ENCODE measurements around the gene ACSBG1.

Gene ACSBG1

DNA sequence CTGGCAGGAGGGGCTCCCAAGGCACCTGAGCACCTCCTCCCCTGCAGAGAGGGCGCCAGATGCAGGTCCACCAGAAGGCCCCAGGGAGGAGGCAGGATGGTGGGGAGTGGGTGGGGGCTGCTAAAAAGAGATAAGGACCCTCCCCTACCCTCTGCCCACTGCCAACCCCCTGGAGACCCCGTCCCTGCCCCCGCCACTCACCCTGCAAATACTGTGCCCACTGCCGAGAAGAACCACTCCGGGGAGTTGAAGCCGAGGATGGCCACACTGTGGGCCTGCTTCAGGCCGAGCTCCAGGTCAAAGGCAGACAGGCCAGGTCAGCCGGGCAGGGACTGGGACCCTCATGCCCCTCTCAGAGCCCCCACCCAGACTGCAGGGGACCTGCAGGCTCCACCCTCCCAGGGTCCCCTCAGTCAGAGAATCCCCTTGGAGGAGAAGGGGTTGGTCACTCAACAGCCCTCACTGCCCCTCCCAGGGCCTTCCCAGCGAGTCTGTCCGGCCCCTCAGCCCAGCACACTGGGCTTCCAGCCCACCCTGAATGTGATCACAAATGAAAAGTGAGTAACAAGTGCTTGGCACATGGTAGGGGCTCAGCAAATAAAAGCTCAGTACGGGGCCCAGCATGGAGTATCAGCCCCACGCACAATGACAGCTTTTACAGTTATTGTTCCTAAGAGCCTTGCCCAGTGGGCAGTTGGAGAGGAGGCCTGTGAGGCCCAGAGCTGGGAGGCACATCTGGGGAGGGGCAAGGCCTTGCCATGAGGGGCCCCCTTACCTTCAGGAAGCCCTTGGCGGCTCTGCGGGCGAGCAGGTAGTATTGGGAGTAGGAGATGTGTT, 40.4 kb downstream of the ACSBG1 start:
- no peak overlapping the region for H3K4me3 ChIP-seq (ENCODE audit: low read depth in 1 of 2, low read length in 2 of 2)
- no peaks in the 10 kb centered on the region for H3K27me3 ChIP-seq (ENCODE audit: control insufficient read depth in 1 of 2, insufficient read depth in 2 of 2, low read length in 2 of 2)
- no peaks in the 10 kb centered on the region for H3K9me3 ChIP-seq (ENCODE audit: control insufficient read depth in 1 of 2, low read length in 2 of 2)
- H3K4me1 ChIP-seq (ENCODE audit: control insufficient read depth in 1 of 2, insufficient read depth in 2 of 2, low read length in 2 of 2): no peaks in the 10 kb centered on the region
- no peak overlapping the region for H3K27ac ChIP-seq (ENCODE audit: low read depth, low read length)
- no peak overlapping the region for H3K9ac ChIP-seq (ENCODE audit: low read depth in 1 of 2, low read length in 2 of 2)
- H3K36me3 ChIP-seq (ENCODE audit: control insufficient read depth in 1 of 2, insufficient read depth in 2 of 2, low read length in 2 of 2): no peaks in the 10 kb centered on the region

DNA sequence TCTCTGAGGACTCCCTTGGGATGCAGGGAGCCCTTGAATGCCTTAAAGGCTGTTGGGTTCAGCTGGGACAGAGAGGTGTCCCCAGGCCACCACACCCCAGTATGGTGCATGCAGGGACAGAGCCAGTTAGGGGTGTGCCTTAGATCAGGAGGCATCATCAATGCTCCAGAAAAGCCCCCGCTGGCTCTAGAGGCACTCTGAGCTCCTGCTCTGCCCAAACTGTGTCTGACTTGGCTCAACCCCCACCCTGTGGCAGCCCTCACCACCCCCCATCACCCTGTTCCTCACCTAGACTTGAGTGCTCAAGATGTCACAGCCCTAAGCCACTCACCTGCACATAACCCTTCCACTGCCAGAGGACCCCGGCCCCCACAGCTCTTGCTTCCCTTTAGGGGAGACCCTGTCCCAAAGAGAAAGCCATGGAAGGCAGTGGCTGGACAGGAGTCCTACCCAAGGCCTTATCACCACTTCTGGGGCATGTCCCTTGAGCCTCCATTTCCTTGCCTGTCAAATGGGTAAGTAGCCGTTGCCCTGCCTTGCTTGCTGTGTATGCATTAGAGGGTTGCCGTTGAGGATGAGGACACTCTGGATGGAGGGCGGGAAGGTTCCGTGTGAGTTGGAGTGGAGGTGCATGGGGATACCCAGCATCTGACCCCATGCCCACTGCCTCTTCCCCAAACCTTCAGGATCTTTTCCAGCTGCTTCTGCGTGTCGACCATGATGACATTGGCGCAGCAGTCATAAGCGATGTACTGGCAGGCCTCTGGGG, 41.4 kb downstream of the ACSBG1 start:
- no peaks in the 10 kb centered on the region for H3K36me3 ChIP-seq (ENCODE audit: control insufficient read depth in 1 of 2, insufficient read depth in 2 of 2, low read length in 2 of 2)
- H3K27ac ChIP-seq (ENCODE audit: low read depth, low read length): no peak overlapping the region
- no peaks in the 10 kb centered on the region for H3K9me3 ChIP-seq (ENCODE audit: control insufficient read depth in 1 of 2, low read length in 2 of 2)
- H3K27me3 ChIP-seq (ENCODE audit: control insufficient read depth in 1 of 2, insufficient read depth in 2 of 2, low read length in 2 of 2): no peaks in the 10 kb centered on the region
- no peak overlapping the region for H3K9ac ChIP-seq (ENCODE audit: low read depth in 1 of 2, low read length in 2 of 2)
- no peak overlapping the region for H3K4me3 ChIP-seq (ENCODE audit: low read depth in 1 of 2, low read length in 2 of 2)
- H3K4me1 ChIP-seq (ENCODE audit: control insufficient read depth in 1 of 2, insufficient read depth in 2 of 2, low read length in 2 of 2): no peaks in the 10 kb centered on the region

- Histone ChIP-seq H3K27me3 (ENCODE audit: control insufficient read depth in 1 of 2, insufficient read depth in 2 of 2, low read length in 2 of 2) (no peaks in the 10 kb centered on the region), H3K27ac (ENCODE audit: low read depth, low read length) (no peak overlapping the region), H3K4me3 (ENCODE audit: low read depth in 1 of 2, low read length in 2 of 2) (no peak overlapping the region), H3K4me1 (ENCODE audit: control insufficient read depth in 1 of 2, insufficient read depth in 2 of 2, low read length in 2 of 2) (no peaks in the 10 kb centered on the region), H3K9ac (ENCODE audit: low read depth in 1 of 2, low read length in 2 of 2) (no peak overlapping the region), H3K36me3 (ENCODE audit: control insufficient read depth in 1 of 2, insufficient read depth in 2 of 2, low read length in 2 of 2) (no peaks in the 10 kb centered on the region), H3K9me3 (ENCODE audit: control insufficient read depth in 1 of 2, low read length in 2 of 2) (no peaks in the 10 kb centered on the region)
Observed at GRCh38 chr15:78182821-78183220, 51.5 kb downstream of the ACSBG1 start.

DNA sequence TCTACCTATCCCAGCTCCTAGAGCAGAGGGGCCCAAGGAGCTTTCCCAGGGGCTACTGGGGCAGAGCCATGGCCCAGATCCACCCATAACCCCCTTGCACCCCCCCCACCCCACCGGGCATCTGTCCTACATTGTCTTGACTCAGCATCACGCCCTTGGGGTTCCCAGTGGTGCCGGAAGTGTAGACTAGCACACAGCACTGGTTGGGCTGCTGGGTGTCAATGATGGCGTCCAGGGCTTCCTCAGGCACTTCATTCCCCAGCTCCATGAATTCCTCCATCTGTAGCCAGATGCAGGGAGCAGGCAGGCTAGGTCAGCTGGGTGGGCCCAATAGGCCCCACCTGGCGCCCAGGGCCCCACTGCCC, 52.0 kb downstream of the ACSBG1 start:
- Histone ChIP-seq H3K9me3 (ENCODE audit: control insufficient read depth in 1 of 2, low read length in 2 of 2) (no peaks in the 10 kb centered on the region), H3K27me3 (ENCODE audit: control insufficient read depth in 1 of 2, insufficient read depth in 2 of 2, low read length in 2 of 2) (no peaks in the 10 kb centered on the region), H3K4me1 (ENCODE audit: control insufficient read depth in 1 of 2, insufficient read depth in 2 of 2, low read length in 2 of 2) (no peaks in the 10 kb centered on the region), H3K27ac (ENCODE audit: low read depth, low read length) (no peak overlapping the region), H3K9ac (ENCODE audit: low read depth in 1 of 2, low read length in 2 of 2) (no peak overlapping the region), H3K4me3 (ENCODE audit: low read depth in 1 of 2, low read length in 2 of 2) (no peak overlapping the region), H3K36me3 (ENCODE audit: control insufficient read depth in 1 of 2, insufficient read depth in 2 of 2, low read length in 2 of 2) (no peaks in the 10 kb centered on the region)

DNA sequence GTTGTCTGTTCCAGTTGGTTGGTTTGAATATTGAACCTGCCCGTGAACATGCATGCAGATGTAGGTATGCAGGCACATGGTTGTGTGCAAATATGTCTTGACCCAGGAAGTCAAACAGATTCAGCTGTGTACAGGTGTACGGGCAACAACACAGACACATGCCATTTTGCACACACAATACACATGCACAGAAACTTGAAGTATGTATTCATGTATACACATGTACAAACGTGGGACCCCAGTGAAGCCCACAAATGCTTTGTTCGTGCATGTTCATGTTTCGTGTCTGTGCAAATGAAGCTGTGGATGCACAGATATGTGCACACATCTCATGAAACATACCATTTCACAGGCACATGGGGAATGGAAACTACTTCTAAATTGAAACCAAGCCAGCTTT, 54.5 kb downstream of the ACSBG1 start:
- no peak overlapping the region for H3K27ac ChIP-seq (ENCODE audit: low read depth, low read length)
- no peaks in the 10 kb centered on the region for H3K9me3 ChIP-seq (ENCODE audit: control insufficient read depth in 1 of 2, low read length in 2 of 2)
- H3K36me3 ChIP-seq (ENCODE audit: control insufficient read depth in 1 of 2, insufficient read depth in 2 of 2, low read length in 2 of 2): no peaks in the 10 kb centered on the region
- H3K27me3 ChIP-seq (ENCODE audit: control insufficient read depth in 1 of 2, insufficient read depth in 2 of 2, low read length in 2 of 2): no peaks in the 10 kb centered on the region
- no peak overlapping the region for H3K4me3 ChIP-seq (ENCODE audit: low read depth in 1 of 2, low read length in 2 of 2)
- no peaks in the 10 kb centered on the region for H3K4me1 ChIP-seq (ENCODE audit: control insufficient read depth in 1 of 2, insufficient read depth in 2 of 2, low read length in 2 of 2)
- no peak overlapping the region for H3K9ac ChIP-seq (ENCODE audit: low read depth in 1 of 2, low read length in 2 of 2)

- no peak overlapping the region for H3K9ac ChIP-seq (ENCODE audit: low read depth in 1 of 2, low read length in 2 of 2)
- H3K4me1 ChIP-seq (ENCODE audit: control insufficient read depth in 1 of 2, insufficient read depth in 2 of 2, low read length in 2 of 2): no peaks in the 10 kb centered on the region
- H3K4me3 ChIP-seq (ENCODE audit: low read depth in 1 of 2, low read length in 2 of 2): no peak overlapping the region
- H3K36me3 ChIP-seq (ENCODE audit: control insufficient read depth in 1 of 2, insufficient read depth in 2 of 2, low read length in 2 of 2): no peaks in the 10 kb centered on the region
- H3K27me3 ChIP-seq (ENCODE audit: control insufficient read depth in 1 of 2, insufficient read depth in 2 of 2, low read length in 2 of 2): no peaks in the 10 kb centered on the region
- H3K9me3 ChIP-seq (ENCODE audit: control insufficient read depth in 1 of 2, low read length in 2 of 2): no peaks in the 10 kb centered on the region
- no peak overlapping the region for H3K27ac ChIP-seq (ENCODE audit: low read depth, low read length)
Observed at GRCh38 chr15:78179286-78179840, 55.0 kb downstream of the ACSBG1 start.

DNA sequence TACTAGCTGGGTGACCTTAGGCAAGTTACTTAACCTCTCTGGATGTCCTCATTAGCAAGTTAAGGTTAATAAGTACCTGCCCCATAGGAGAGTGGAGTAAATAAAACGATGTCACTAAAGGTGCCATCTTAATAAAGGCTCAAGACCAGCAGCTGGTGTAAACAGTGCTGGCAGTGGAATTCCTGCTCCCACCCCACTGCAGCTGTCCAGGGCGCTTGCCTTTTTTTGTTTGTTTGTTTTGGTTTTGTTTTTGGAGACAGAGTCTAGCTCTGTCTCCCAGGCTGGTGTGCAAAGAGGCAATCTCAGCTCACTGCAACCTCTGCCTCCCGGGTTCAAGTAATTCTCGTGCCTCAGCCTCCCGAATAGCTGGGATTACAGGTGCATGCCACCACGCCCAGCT, 56.3 kb downstream of the ACSBG1 start:
- Histone ChIP-seq H3K4me3 (ENCODE audit: low read depth in 1 of 2, low read length in 2 of 2) (no peak overlapping the region), H3K36me3 (ENCODE audit: control insufficient read depth in 1 of 2, insufficient read depth in 2 of 2, low read length in 2 of 2) (peaks cover 6 to 7% of the 10 kb centered on the region in 2 donors), H3K9ac (ENCODE audit: low read depth in 1 of 2, low read length in 2 of 2) (no peak overlapping the region), H3K4me1 (ENCODE audit: control insufficient read depth in 1 of 2, insufficient read depth in 2 of 2, low read length in 2 of 2) (peaks cover 4 to 5% of the 10 kb centered on the region in 2 donors), H3K9me3 (ENCODE audit: control insufficient read depth in 1 of 2, low read length in 2 of 2) (no peaks in the 10 kb centered on the region), H3K27me3 (ENCODE audit: control insufficient read depth in 1 of 2, insufficient read depth in 2 of 2, low read length in 2 of 2) (no peaks in the 10 kb centered on the region), H3K27ac (ENCODE audit: low read depth, low read length) (no peak overlapping the region)

DNA sequence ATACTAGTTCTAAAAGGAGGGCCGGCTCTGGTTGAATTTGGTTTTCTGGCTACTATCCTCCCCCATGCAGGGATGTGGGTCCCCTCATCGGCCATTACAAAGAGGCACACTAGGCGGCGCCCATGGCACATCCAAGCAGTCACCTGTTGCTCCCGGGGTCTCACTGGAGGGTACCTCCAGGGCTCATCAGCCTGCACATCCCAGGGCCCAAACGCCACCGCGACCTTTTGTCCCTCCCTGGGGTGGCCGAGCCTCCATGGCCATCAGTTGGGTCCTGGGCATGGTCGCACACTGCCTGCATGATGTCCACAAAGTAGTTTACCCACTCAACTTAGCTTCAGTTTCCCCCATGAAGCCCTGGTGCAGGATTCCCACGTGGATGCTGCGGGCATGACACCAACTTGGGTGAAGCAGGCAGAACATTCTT, 56.9 kb downstream of the ACSBG1 start:
- Histone ChIP-seq H3K4me3 (ENCODE audit: low read depth in 1 of 2, low read length in 2 of 2) (no peak overlapping the region), H3K36me3 (ENCODE audit: control insufficient read depth in 1 of 2, insufficient read depth in 2 of 2, low read length in 2 of 2) (peaks cover 9 to 10% of the 10 kb centered on the region in 2 donors), H3K27ac (ENCODE audit: low read depth, low read length) (no peak overlapping the region), H3K27me3 (ENCODE audit: control insufficient read depth in 1 of 2, insufficient read depth in 2 of 2, low read length in 2 of 2) (no peaks in the 10 kb centered on the region), H3K4me1 (ENCODE audit: control insufficient read depth in 1 of 2, insufficient read depth in 2 of 2, low read length in 2 of 2) (peaks cover 4 to 5% of the 10 kb centered on the region in 2 donors), H3K9ac (ENCODE audit: low read depth in 1 of 2, low read length in 2 of 2) (no peak overlapping the region), H3K9me3 (ENCODE audit: control insufficient read depth in 1 of 2, low read length in 2 of 2) (no peaks in the 10 kb centered on the region)

- no peak overlapping the region for H3K27ac ChIP-seq (ENCODE audit: low read depth, low read length)
- H3K4me3 ChIP-seq (ENCODE audit: low read depth in 1 of 2, low read length in 2 of 2): no peak overlapping the region
- peaks cover 26 to 30% of the 10 kb centered on the region in 2 donors for H3K36me3 ChIP-seq (ENCODE audit: control insufficient read depth in 1 of 2, insufficient read depth in 2 of 2, low read length in 2 of 2)
- H3K27me3 ChIP-seq (ENCODE audit: control insufficient read depth in 1 of 2, insufficient read depth in 2 of 2, low read length in 2 of 2): no peaks in the 10 kb centered on the region
- peaks cover 5 to 12% of the 10 kb centered on the region in 2 donors for H3K4me1 ChIP-seq (ENCODE audit: control insufficient read depth in 1 of 2, insufficient read depth in 2 of 2, low read length in 2 of 2)
- H3K9me3 ChIP-seq (ENCODE audit: control insufficient read depth in 1 of 2, low read length in 2 of 2): no peaks in the 10 kb centered on the region
- no peak overlapping the region for H3K9ac ChIP-seq (ENCODE audit: low read depth in 1 of 2, low read length in 2 of 2)
Observed at GRCh38 chr15:78175330-78175729, 59.0 kb downstream of the ACSBG1 start.

- no peak overlapping the region for H3K27ac ChIP-seq (ENCODE audit: low read depth, low read length)
- H3K27me3 ChIP-seq (ENCODE audit: control insufficient read depth in 1 of 2, insufficient read depth in 2 of 2, low read length in 2 of 2): no peaks in the 10 kb centered on the region
- no peaks in the 10 kb centered on the region for H3K9me3 ChIP-seq (ENCODE audit: control insufficient read depth in 1 of 2, low read length in 2 of 2)
- H3K4me3 ChIP-seq (ENCODE audit: low read depth in 1 of 2, low read length in 2 of 2): no peak overlapping the region
- H3K36me3 ChIP-seq (ENCODE audit: control insufficient read depth in 1 of 2, insufficient read depth in 2 of 2, low read length in 2 of 2): peaks cover 27 to 40% of the 10 kb centered on the region in 2 donors
- no peak overlapping the region for H3K9ac ChIP-seq (ENCODE audit: low read depth in 1 of 2, low read length in 2 of 2)
- peaks cover 5 to 12% of the 10 kb centered on the region in 2 donors for H3K4me1 ChIP-seq (ENCODE audit: control insufficient read depth in 1 of 2, insufficient read depth in 2 of 2, low read length in 2 of 2)
Observed at GRCh38 chr15:78174401-78174800, 60.0 kb downstream of the ACSBG1 start.
